ENCODE measurements around the gene ADTRP. TPM values are rescaled to one million over a fixed set of nuclear protein-coding genes. Genes with fewer than 3 reads are reported as not detected.
A peak's percentile ranks its signal among the peaks of the same experiment; 100 is the strongest.

The ADTRP gene
- total RNA-seq, 1 donor from 2014 or later = 0.68 TPM

- Histone ChIP-seq H3K79me2 (ENCODE audit: insufficient read depth, low read length) (no peaks in the 10 kb centered on the region), H3K4me1 (ENCODE audit: insufficient read depth, low read length) (peaks cover 7% of the 10 kb centered on the region), H3K27me3 (ENCODE audit: insufficient read depth, low read length) (no peaks in the 10 kb centered on the region), H3K36me3 (ENCODE audit: insufficient read depth, low read length) (no peaks in the 10 kb centered on the region), H3K4me3 (ENCODE audit: insufficient read depth, low read depth, low read length) (no peak overlapping the region), H3K9ac (ENCODE audit: low read length) (no peak overlapping the region), H3K9me3 (ENCODE audit: insufficient read depth, low read depth, low read length) (no peaks in the 10 kb centered on the region), H3K4me2 (ENCODE audit: low read length) (peak overlapping the region; percentile 49), H3K27ac (ENCODE audit: low read depth, low read length) (no peak overlapping the region), H2AFZ (ENCODE audit: low read depth, low read length) (peak overlapping the region; percentile 30), H4K20me1 (ENCODE audit: insufficient read depth, low read length) (no peaks in the 10 kb centered on the region)
- H3K27ac Mint-ChIP-seq (ENCODE audit: unreplicated experiment) = no peak overlapping the region
- DNase-seq (ENCODE audit: low read depth) = peak; percentile 38
- peaks cover 10% of the 10 kb centered on the region for H3K4me1 Mint-ChIP-seq (ENCODE audit: low read depth, unreplicated experiment)
- no peak for TF ChIP-seq CTCF (IDR thresholded peaks at IDR 0.05; ENCODE audit: insufficient read depth, low read depth, low read length)
- TF ChIP-seq EZH2 (IDR thresholded peaks at IDR 0.05; ENCODE audit: insufficient read depth, low read length) = no peak
- no peaks in the 10 kb centered on the region for H3K36me3 Mint-ChIP-seq (ENCODE audit: low read depth, unreplicated experiment)
- no peak for FAIRE-seq
- H3K27me3 Mint-ChIP-seq (ENCODE audit: low read depth, unreplicated experiment) = no peaks in the 10 kb centered on the region
- H3K4me3 Mint-ChIP-seq (ENCODE audit: unreplicated experiment) = no peak overlapping the region
- H3K9me3 Mint-ChIP-seq (ENCODE audit: unreplicated experiment) = no peaks in the 10 kb centered on the region
Measured at GRCh38 chr6:11711003-11711983, 67.3 kb downstream of the ADTRP start.

- TF ChIP-seq CTCF (IDR thresholded peaks at IDR 0.05; ENCODE audit: insufficient read depth, low read depth, low read length) = no peak
- TF ChIP-seq EZH2 (IDR thresholded peaks at IDR 0.05; ENCODE audit: insufficient read depth, low read length) = no peak
- FAIRE-seq (no peak), DNase-seq (ENCODE audit: low read depth) (no peak)
- Histone ChIP-seq H4K20me1 (ENCODE audit: insufficient read depth, low read length) (no peaks in the 10 kb centered on the region), H3K36me3 (ENCODE audit: insufficient read depth, low read length) (no peaks in the 10 kb centered on the region), H3K27ac (ENCODE audit: low read depth, low read length) (no peak overlapping the region), H3K9ac (ENCODE audit: low read length) (no peak overlapping the region), H3K4me2 (ENCODE audit: low read length) (no peak overlapping the region), H3K9me3 (ENCODE audit: insufficient read depth, low read depth, low read length) (no peaks in the 10 kb centered on the region), H3K4me3 (ENCODE audit: insufficient read depth, low read depth, low read length) (no peak overlapping the region), H3K79me2 (ENCODE audit: insufficient read depth, low read length) (no peaks in the 10 kb centered on the region), H3K27me3 (ENCODE audit: insufficient read depth, low read length) (no peaks in the 10 kb centered on the region), H3K4me1 (ENCODE audit: insufficient read depth, low read length) (peaks cover 7% of the 10 kb centered on the region), H2AFZ (ENCODE audit: low read depth, low read length) (peak overlapping the region; percentile 30)
- H3K36me3 Mint-ChIP-seq (ENCODE audit: low read depth, unreplicated experiment) = peaks cover under 1% of the 10 kb centered on the region
- H3K4me3 Mint-ChIP-seq (ENCODE audit: unreplicated experiment) = no peak overlapping the region
- no peaks in the 10 kb centered on the region for H3K9me3 Mint-ChIP-seq (ENCODE audit: unreplicated experiment)
- no peak overlapping the region for H3K27ac Mint-ChIP-seq (ENCODE audit: unreplicated experiment)
- H3K4me1 Mint-ChIP-seq (ENCODE audit: low read depth, unreplicated experiment) = peaks cover 10% of the 10 kb centered on the region
- H3K27me3 Mint-ChIP-seq (ENCODE audit: low read depth, unreplicated experiment) = no peaks in the 10 kb centered on the region
Measured at GRCh38 chr6:11710311-11710761, 68.3 kb downstream of the ADTRP start.

- no peak overlapping the region for H3K27ac Mint-ChIP-seq (ENCODE audit: unreplicated experiment)
- TF ChIP-seq CTCF (IDR thresholded peaks at IDR 0.05; ENCODE audit: insufficient read depth, low read depth, low read length) (no peak), EZH2 (IDR thresholded peaks at IDR 0.05; ENCODE audit: insufficient read depth, low read length) (no peak)
- DNase-seq (ENCODE audit: low read depth) (no peak), FAIRE-seq (no peak)
- Histone ChIP-seq H2AFZ (ENCODE audit: low read depth, low read length) (no peak overlapping the region), H3K27me3 (ENCODE audit: insufficient read depth, low read length) (no peaks in the 10 kb centered on the region), H3K27ac (ENCODE audit: low read depth, low read length) (no peak overlapping the region), H3K4me3 (ENCODE audit: insufficient read depth, low read depth, low read length) (no peak overlapping the region), H4K20me1 (ENCODE audit: insufficient read depth, low read length) (no peaks in the 10 kb centered on the region), H3K79me2 (ENCODE audit: insufficient read depth, low read length) (no peaks in the 10 kb centered on the region), H3K9me3 (ENCODE audit: insufficient read depth, low read depth, low read length) (no peaks in the 10 kb centered on the region), H3K4me2 (ENCODE audit: low read length) (no peak overlapping the region), H3K9ac (ENCODE audit: low read length) (no peak overlapping the region), H3K36me3 (ENCODE audit: insufficient read depth, low read length) (no peaks in the 10 kb centered on the region), H3K4me1 (ENCODE audit: insufficient read depth, low read length) (peaks cover 4% of the 10 kb centered on the region)
- H3K9me3 Mint-ChIP-seq (ENCODE audit: unreplicated experiment) = no peaks in the 10 kb centered on the region
- H3K36me3 Mint-ChIP-seq (ENCODE audit: low read depth, unreplicated experiment) = peaks cover 1% of the 10 kb centered on the region
- H3K4me1 Mint-ChIP-seq (ENCODE audit: low read depth, unreplicated experiment) = peaks cover 3% of the 10 kb centered on the region
- no peak overlapping the region for H3K4me3 Mint-ChIP-seq (ENCODE audit: unreplicated experiment)
- H3K27me3 Mint-ChIP-seq (ENCODE audit: low read depth, unreplicated experiment) = no peaks in the 10 kb centered on the region
Measured at GRCh38 chr6:11706171-11706570, 72.4 kb downstream of the ADTRP start.

Measured in astrocyte (in vitro differentiated cells and primary cell).